Measurements from ENCODE around the gene NUP98.

NUP98 gene

GRCh38 chr11:3642071-3642951 is 155.0 kb downstream of the NUP98 start:
- Mint-ChIP-seq H3K27me3 (peaks cover 86% of the 10 kb centered on the region), H3K4me1 (peaks cover 7% of the 10 kb centered on the region), H3K36me3 (no peaks in the 10 kb centered on the region), H3K4me3 (peak overlapping the region; percentile 64), H3K9me3 (peaks cover 2% of the 10 kb centered on the region), H3K27ac (peak overlapping the region; percentile 45)
- peak; percentile 66 for ATAC-seq

- ATAC-seq = no peak
- peak within 1 kb of the TSS; percentile 45 for H3K27ac Mint-ChIP-seq
These were observed 155.7 kb downstream of the NUP98 start, which contains the start of gene ART5 for GRCh38 chr11:3641701-3642070. Gene ART5 (minus strand): TSS chr11:3641992. CDS start chr11:3641862, 130 bp downstream.

GRCh38 chr11:3641191-3641590 is 156.2 kb downstream of the NUP98 start:
- H3K4me3 Mint-ChIP-seq = peak overlapping the region; percentile 46

More at GRCh38 chr11:3641701-3642070, 155.7 kb downstream of the NUP98 start, which contains the start of gene ART5:
- Mint-ChIP-seq H3K36me3 (no peaks in the 10 kb centered on the region), H3K9me3 (peaks cover 2% of the 10 kb centered on the region), H3K27me3 (peaks cover 90% of the 10 kb centered on the region), H3K4me1 (peaks cover 7% of the 10 kb centered on the region), H3K4me3 (peak within 1 kb of the TSS; percentile 64)

GRCh38 chr11:3639841-3640240 is 157.5 kb downstream of the NUP98 start:
- Mint-ChIP-seq H3K4me3 (no peak overlapping the region), H3K27ac (no peak overlapping the region), H3K27me3 (peaks cover 88% of the 10 kb centered on the region), H3K4me1 (peaks cover 7% of the 10 kb centered on the region), H3K9me3 (peaks cover 2% of the 10 kb centered on the region), H3K36me3 (no peaks in the 10 kb centered on the region)
- no peak for ATAC-seq

More at GRCh38 chr11:3641191-3641590, 156.2 kb downstream of the NUP98 start:
- Mint-ChIP-seq H3K27me3 (peaks cover 90% of the 10 kb centered on the region), H3K9me3 (peaks cover 2% of the 10 kb centered on the region), H3K36me3 (no peaks in the 10 kb centered on the region), H3K27ac (no peak overlapping the region), H3K4me1 (peaks cover 7% of the 10 kb centered on the region)
- no peak for ATAC-seq

- Mint-ChIP-seq H3K4me1 (peaks cover 7% of the 10 kb centered on the region), H3K9me3 (no peaks in the 10 kb centered on the region), H3K27ac (no peak overlapping the region), H3K27me3 (peaks cover 82% of the 10 kb centered on the region), H3K36me3 (no peaks in the 10 kb centered on the region), H3K4me3 (no peak overlapping the region)
- ATAC-seq = no peak
These were observed 158.8 kb downstream of the NUP98 start for GRCh38 chr11:3638513-3638912.

GRCh38 chr11:3637201-3637600 is 160.2 kb downstream of the NUP98 start:
- no peak overlapping the region for H3K27ac Mint-ChIP-seq
- no peak overlapping the region for H3K4me3 Mint-ChIP-seq
- ATAC-seq = no peak
- no peaks in the 10 kb centered on the region for H3K9me3 Mint-ChIP-seq
- H3K27me3 Mint-ChIP-seq = peaks cover 74% of the 10 kb centered on the region
- no peaks in the 10 kb centered on the region for H3K4me1 Mint-ChIP-seq
- no peaks in the 10 kb centered on the region for H3K36me3 Mint-ChIP-seq

GRCh38 chr11:3635641-3636375 is 161.5 kb downstream of the NUP98 start:
- Mint-ChIP-seq H3K27me3 (peaks cover 64% of the 10 kb centered on the region), H3K4me3 (no peak overlapping the region), H3K36me3 (no peaks in the 10 kb centered on the region), H3K4me1 (no peaks in the 10 kb centered on the region), H3K9me3 (no peaks in the 10 kb centered on the region), H3K27ac (no peak overlapping the region)
- ATAC-seq = no peak

GRCh38 chr11:3632070-3632660 is 165.2 kb downstream of the NUP98 start:
- Mint-ChIP-seq H3K27ac (no peak overlapping the region), H3K36me3 (no peaks in the 10 kb centered on the region), H3K9me3 (no peaks in the 10 kb centered on the region), H3K27me3 (peaks cover 29% of the 10 kb centered on the region), H3K4me1 (no peaks in the 10 kb centered on the region), H3K4me3 (no peak overlapping the region)
- no peak for ATAC-seq

GRCh38 chr11:3631331-3631730 is 166.0 kb downstream of the NUP98 start:
- Mint-ChIP-seq H3K4me3 (no peak overlapping the region), H3K27ac (no peak overlapping the region), H3K36me3 (no peaks in the 10 kb centered on the region), H3K27me3 (peaks cover 21% of the 10 kb centered on the region), H3K9me3 (no peaks in the 10 kb centered on the region), H3K4me1 (no peaks in the 10 kb centered on the region)
- ATAC-seq = no peak

GRCh38 chr11:3627291-3627690 is 170.1 kb downstream of the NUP98 start:
- H3K27ac Mint-ChIP-seq = no peak overlapping the region
- ATAC-seq = no peak
- no peaks in the 10 kb centered on the region for H3K9me3 Mint-ChIP-seq

GRCh38 chr11:3626250-3626960 is 170.9 kb downstream of the NUP98 start:
- Mint-ChIP-seq H3K4me3 (no peak overlapping the region), H3K36me3 (no peaks in the 10 kb centered on the region), H3K27ac (no peak overlapping the region), H3K9me3 (no peaks in the 10 kb centered on the region), H3K27me3 (no peaks in the 10 kb centered on the region), H3K4me1 (no peaks in the 10 kb centered on the region)
- peak; percentile 42 for ATAC-seq

More at GRCh38 chr11:3627291-3627690, 170.1 kb downstream of the NUP98 start:
- Mint-ChIP-seq H3K36me3 (no peaks in the 10 kb centered on the region), H3K4me1 (no peaks in the 10 kb centered on the region), H3K27me3 (no peaks in the 10 kb centered on the region), H3K4me3 (no peak overlapping the region)
